ENCODE measurements around the gene PADI1.
"Not testable (repeated sequence)": the region's sequence is repeated elsewhere in the genome, so short reads cannot be mapped to it uniquely, and the experiment has no call there.

Gene PADI1

DNA sequence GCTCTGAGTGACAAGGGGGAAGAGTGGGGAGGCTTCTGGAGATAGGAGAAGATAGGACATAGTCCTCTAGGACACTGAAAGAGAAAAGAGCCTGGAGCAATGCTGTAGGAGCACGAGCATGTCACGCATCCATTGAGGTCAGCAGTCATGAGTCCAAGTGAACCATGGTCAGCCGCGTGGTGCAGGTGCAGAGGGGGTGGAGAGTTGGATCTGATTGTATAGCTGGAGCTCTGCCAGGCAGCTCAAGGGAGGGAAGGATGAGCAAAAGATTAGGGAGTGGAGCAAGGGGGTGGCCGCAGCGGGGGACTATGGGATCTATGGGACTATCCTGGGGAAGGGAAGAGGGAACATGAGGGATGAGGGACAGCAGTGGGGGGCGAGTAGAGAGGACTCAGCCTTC lies 14.0 kb downstream of the PADI1 start:
- no peak for DNase-seq

GRCh38 chr1:17220287-17220686 lies 15.4 kb downstream of the PADI1 start:
- no peak for DNase-seq

GRCh38 chr1:17222557-17222956 lies 17.6 kb downstream of the PADI1 start:
- DNase-seq = no peak

GRCh38 chr1:17224434-17224833 lies 19.5 kb downstream of the PADI1 start:
- no peak for DNase-seq

GRCh38 chr1:17225140-17225539 lies 20.2 kb downstream of the PADI1 start:
- no peak for DNase-seq

- no peak for DNase-seq
Observed at GRCh38 chr1:17227358-17227915, 22.5 kb downstream of the PADI1 start.

DNA sequence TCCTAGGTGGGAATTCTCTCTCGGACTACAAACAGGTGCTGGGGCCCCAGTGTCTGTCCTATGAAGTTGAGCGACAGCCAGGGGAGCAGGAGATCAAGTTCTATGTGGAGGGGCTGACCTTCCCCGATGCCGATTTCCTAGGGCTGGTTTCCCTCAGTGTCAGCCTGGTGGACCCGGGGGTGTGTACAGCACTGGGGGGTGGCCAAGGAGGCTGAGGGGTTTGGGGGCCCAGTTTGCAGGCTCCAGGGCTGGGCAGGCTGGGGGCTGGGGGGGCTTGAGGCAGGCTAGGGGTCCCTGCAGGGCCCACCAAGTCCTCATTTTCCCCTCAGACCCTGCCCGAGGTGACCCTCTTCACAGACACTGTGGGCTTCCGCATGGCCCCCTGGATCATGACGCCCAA lies 23.7 kb downstream of the PADI1 start:
- DNase-seq = no peak

DNA sequence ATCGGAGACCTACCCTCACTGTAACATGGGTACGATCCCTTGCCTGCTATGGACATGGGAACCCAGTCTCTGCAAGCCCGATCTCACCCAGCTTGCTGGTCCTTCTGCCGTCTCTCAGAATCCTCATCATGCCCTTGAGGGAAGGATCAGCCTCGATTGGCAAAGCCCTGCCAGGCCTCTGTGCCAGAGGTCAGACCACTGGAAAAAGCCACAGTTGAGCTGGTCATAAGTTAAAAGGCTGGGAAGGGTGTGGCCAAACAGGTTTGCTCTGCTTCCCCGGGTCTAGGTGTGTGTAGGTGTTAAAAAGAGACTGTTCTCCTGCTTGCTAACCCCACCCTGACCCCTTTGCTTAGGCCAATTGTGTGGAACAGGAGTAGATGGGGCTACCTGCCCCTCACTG lies 24.5 kb downstream of the PADI1 start:
- no peak for DNase-seq

GRCh38 chr1:17230106-17230505 lies 25.2 kb downstream of the PADI1 start:
- no peak for DNase-seq

GRCh38 chr1:17230671-17231310 lies 25.9 kb downstream of the PADI1 start:
- no peak for DNase-seq

GRCh38 chr1:17232759-17233661 lies 28.1 kb downstream of the PADI1 start:
- DNase-seq = no peak

- DNase-seq = peak; percentile 77
Observed at GRCh38 chr1:17233675-17234320, 28.9 kb downstream of the PADI1 start.

GRCh38 chr1:17234405-17234804 lies 29.5 kb downstream of the PADI1 start:
- DNase-seq = no peak

DNA sequence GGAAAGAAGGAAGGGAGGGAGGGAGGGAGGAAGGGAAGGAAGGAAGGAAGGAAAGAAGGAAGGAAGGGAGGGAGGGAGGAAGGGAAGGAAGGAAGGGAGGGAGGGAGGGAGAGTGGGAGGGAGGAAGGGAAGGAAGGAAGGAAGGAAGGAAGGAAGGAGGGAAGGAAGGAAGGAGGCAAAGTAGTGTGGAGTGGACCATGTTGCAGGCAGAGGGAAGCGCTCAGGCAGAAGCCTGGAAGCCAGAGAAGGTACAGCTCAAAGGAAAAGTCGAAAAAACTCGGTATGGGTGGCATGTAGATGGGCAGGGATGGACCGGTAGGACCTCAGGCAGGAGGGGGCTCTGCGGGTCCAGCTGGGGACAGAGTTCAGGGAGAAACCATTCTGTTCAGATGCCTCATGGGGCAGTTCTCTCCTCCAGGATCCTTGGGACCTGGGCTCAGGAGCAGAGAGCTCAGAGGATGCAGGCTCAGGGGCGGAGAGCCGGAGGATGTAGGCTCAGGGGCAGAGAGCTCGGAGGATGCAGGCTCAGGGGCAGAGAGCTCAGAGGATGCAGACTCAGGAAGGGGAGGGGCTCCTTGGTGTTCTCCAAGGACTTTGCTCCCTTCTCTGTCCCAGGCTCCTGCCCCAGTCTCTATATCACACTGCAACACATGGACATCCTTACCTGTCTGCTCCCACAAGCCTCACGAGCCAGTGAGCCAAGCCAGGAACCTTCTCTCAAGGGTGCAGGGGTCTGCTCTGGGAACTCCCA lies 30.4 kb downstream of the PADI1 start:
- DNase-seq = no peak

GRCh38 chr1:17236779-17237560 lies 32.0 kb downstream of the PADI1 start:
- peak; percentile 95 for DNase-seq

DNA sequence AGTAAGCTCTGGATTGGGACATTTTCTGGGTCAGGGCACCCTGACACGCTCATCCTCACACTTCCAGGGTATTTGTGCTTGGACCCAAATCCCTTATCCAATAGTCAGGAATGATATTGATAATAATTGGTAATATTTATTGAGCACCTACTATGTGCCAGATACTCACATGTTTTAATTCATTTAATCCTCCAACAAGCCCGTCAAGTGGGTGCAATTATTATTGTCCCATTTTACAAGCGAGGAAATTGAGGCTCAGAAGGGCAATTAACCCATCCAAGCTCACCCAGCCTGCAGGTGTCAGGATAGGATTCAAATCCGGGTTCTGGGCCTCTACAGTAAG lies 32.6 kb downstream of the PADI1 start:
- no peak for DNase-seq

DNA sequence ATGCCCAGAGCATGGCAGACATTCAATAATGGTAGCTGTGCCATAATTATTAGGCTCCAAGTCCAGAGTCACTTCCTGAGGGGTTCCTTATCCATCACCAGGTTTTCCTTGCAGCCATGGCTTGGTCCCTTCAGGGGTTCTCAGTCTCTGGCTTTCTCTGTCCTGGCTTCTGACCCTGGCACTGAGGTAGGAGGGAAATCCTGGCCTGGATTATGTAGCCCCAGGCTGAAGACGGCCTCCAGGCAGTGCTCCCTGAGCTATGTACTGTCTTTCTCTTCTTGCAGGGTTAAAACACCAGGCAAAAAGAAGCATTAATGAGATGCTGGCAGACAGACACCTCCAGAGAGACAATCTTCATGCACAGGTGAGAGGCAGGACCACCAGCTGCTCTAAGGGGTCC lies 34.5 kb downstream of the PADI1 start:
- peak; percentile 89 for DNase-seq

DNA sequence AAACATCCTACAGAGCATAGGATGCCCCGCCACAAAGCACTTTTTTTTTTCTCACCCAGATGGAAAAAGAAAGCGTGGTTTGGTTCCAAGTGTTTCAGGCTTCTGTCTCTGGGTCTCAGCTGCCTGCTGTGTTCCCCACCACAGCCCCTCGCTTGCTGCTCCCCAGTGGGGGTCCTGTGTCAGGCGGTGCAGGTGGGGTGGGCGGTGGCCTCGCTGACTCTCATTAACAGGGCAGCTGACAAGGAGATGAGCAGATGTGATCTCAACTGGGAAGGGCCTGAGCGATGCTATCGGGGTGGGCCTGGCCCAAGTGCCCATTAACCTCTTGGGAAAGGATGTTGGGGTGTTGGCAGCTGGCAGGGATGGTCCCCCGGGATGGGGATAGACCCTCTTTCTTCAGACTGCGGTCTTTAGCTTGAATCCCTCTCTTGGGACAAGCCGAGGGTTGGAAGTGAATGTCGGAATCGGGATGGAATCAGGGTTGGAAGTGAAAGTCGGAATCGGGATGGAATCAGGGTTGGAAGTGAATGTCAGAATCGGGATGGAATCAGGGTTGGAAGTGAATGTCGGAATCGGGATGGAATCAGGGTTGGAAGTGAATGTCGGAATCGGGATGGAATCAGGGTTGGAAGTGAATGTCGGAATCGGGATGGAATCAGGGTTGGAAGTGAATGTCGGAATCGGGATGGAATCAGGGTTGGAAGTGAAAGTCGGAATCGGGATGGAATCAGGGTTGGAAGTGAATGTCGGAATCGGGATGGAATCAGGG lies 36.3 kb downstream of the PADI1 start:
- DNase-seq = not testable (repeated sequence)

- DNase-seq = not testable (repeated sequence)
Observed at GRCh38 chr1:17241780-17242074, 36.8 kb downstream of the PADI1 start.

DNA sequence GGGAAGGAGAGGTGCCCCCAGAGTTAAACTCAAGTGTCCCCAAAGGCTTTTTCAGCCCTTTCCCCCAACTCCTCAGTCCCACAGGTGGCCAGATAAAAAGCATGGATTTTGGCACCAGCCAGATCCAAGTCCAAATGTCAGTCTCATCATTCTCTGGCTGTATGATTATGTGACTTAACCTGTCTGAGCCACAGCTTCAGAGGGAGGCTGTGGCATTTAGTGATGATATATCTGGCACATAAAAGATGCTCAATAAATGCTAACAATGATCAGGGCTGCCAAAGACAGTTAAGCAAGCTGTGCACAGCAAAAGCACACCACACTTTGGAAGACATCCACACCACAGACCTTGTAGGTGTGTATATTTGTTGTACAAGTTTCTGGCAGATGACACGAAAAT lies 38.3 kb downstream of the PADI1 start:
- no peak for DNase-seq

Data from islet precursor cell (in vitro differentiated cells).